ENCODE data around the gene VIPR1.

VIPR1 gene

GRCh38 chr3:42472555-42472954 lies 29.9 kb upstream of the VIPR1 start:
- H3K4me3 ChIP-seq (ENCODE audit: low read length) = no peak overlapping the region
- no CpG with 5 or more reads among the region's 2 CpGs for WGBS (ENCODE audit: extremely low coverage, insufficient coverage, low lambda C conversion rate)
- no peaks in the 10 kb centered on the region for H3K79me2 ChIP-seq (ENCODE audit: control insufficient read depth, insufficient read depth, low read length)
- H3K4me2 ChIP-seq (ENCODE audit: low read length) = no peak overlapping the region
- H3K56ac ChIP-seq (ENCODE audit: low read length) = no peak overlapping the region
- no peaks in the 10 kb centered on the region for H3K36me3 ChIP-seq (ENCODE audit: control insufficient read depth, insufficient read depth, low read length)
- no peak overlapping the region for H2BK120ac ChIP-seq (ENCODE audit: low read depth, low read length)
- no peak overlapping the region for H3K4ac ChIP-seq (ENCODE audit: low read depth, low read length)
- DNase-seq = no peak
- no peaks in the 10 kb centered on the region for H3K27me3 ChIP-seq (ENCODE audit: insufficient read depth, low read length, poor library complexity)
- no peaks in the 10 kb centered on the region for H3K4me1 ChIP-seq (ENCODE audit: control insufficient read depth, low read depth, low read length)
- H2BK5ac ChIP-seq (ENCODE audit: low read length) = no peak overlapping the region
- H3K27ac ChIP-seq (ENCODE audit: low read depth, low read length) = no peak overlapping the region
- no peak overlapping the region for H3K9ac ChIP-seq (ENCODE audit: low read length)
- no peak overlapping the region for H3K18ac ChIP-seq (ENCODE audit: low read length)
- H4K8ac ChIP-seq (ENCODE audit: low read depth, low read length) = no peak overlapping the region
- no peaks in the 10 kb centered on the region for H3K79me1 ChIP-seq (ENCODE audit: low read length)
- H3K23ac ChIP-seq (ENCODE audit: low read length) = no peak overlapping the region
- no peak overlapping the region for H4K5ac ChIP-seq (ENCODE audit: low read length)
- no peak overlapping the region for H2BK15ac ChIP-seq (replicated peaks; ENCODE audit: low read depth)
- no peak overlapping the region for H2AK5ac ChIP-seq (ENCODE audit: low read length)

GRCh38 chr3:42473083-42473932 lies 29.1 kb upstream of the VIPR1 start:
- Histone ChIP-seq H4K8ac (ENCODE audit: low read depth, low read length) (no peak overlapping the region), H2BK5ac (ENCODE audit: low read length) (no peak overlapping the region), H3K56ac (ENCODE audit: low read length) (no peak overlapping the region), H3K18ac (ENCODE audit: low read length) (no peak overlapping the region), H3K9ac (ENCODE audit: low read length) (no peak overlapping the region), H4K5ac (ENCODE audit: low read length) (no peak overlapping the region), H3K79me2 (ENCODE audit: control insufficient read depth, insufficient read depth, low read length) (no peaks in the 10 kb centered on the region), H3K27me3 (ENCODE audit: insufficient read depth, low read length, poor library complexity) (no peaks in the 10 kb centered on the region), H2AK5ac (ENCODE audit: low read length) (no peak overlapping the region), H3K4ac (ENCODE audit: low read depth, low read length) (no peak overlapping the region), H3K23ac (ENCODE audit: low read length) (no peak overlapping the region), H2BK15ac (replicated peaks; ENCODE audit: low read depth) (no peak overlapping the region), H2BK120ac (ENCODE audit: low read depth, low read length) (no peak overlapping the region), H3K4me1 (ENCODE audit: control insufficient read depth, low read depth, low read length) (no peaks in the 10 kb centered on the region), H3K4me3 (ENCODE audit: low read length) (no peak overlapping the region), H3K79me1 (ENCODE audit: low read length) (no peaks in the 10 kb centered on the region), H3K36me3 (ENCODE audit: control insufficient read depth, insufficient read depth, low read length) (no peaks in the 10 kb centered on the region), H3K27ac (ENCODE audit: low read depth, low read length) (no peak overlapping the region), H3K4me2 (ENCODE audit: low read length) (no peak overlapping the region)
- no CpG with 5 or more reads among the region's 10 CpGs for WGBS (ENCODE audit: extremely low coverage, insufficient coverage, low lambda C conversion rate)
- no peak for DNase-seq

GRCh38 chr3:42476225-42477125 lies 26.0 kb upstream of the VIPR1 start:
- no peak for DNase-seq
- H3K18ac ChIP-seq (ENCODE audit: low read length) = no peak overlapping the region
- H3K9ac ChIP-seq (ENCODE audit: low read length) = no peak overlapping the region
- no peak overlapping the region for H2BK5ac ChIP-seq (ENCODE audit: low read length)
- no peak overlapping the region for H2AK5ac ChIP-seq (ENCODE audit: low read length)
- H3K23ac ChIP-seq (ENCODE audit: low read length) = no peak overlapping the region
- H2BK120ac ChIP-seq (ENCODE audit: low read depth, low read length) = no peak overlapping the region
- H3K4ac ChIP-seq (ENCODE audit: low read depth, low read length) = no peak overlapping the region
- H4K8ac ChIP-seq (ENCODE audit: low read depth, low read length) = no peak overlapping the region
- no peak overlapping the region for H3K4me3 ChIP-seq (ENCODE audit: low read length)
- no peaks in the 10 kb centered on the region for H3K4me1 ChIP-seq (ENCODE audit: control insufficient read depth, low read depth, low read length)
- WGBS (ENCODE audit: extremely low coverage, insufficient coverage, low lambda C conversion rate) = no CpG with 5 or more reads among the region's 8 CpGs
- no peaks in the 10 kb centered on the region for H3K27me3 ChIP-seq (ENCODE audit: insufficient read depth, low read length, poor library complexity)
- no peak overlapping the region for H3K27ac ChIP-seq (ENCODE audit: low read depth, low read length)
- no peak overlapping the region for H4K5ac ChIP-seq (ENCODE audit: low read length)
- H3K36me3 ChIP-seq (ENCODE audit: control insufficient read depth, insufficient read depth, low read length) = no peaks in the 10 kb centered on the region
- no peaks in the 10 kb centered on the region for H3K79me2 ChIP-seq (ENCODE audit: control insufficient read depth, insufficient read depth, low read length)
- H3K4me2 ChIP-seq (ENCODE audit: low read length) = no peak overlapping the region
- H3K79me1 ChIP-seq (ENCODE audit: low read length) = no peaks in the 10 kb centered on the region
- H3K56ac ChIP-seq (ENCODE audit: low read length) = no peak overlapping the region
- no peak overlapping the region for H2BK15ac ChIP-seq (replicated peaks; ENCODE audit: low read depth)

GRCh38 chr3:42477696-42478095 lies 24.7 kb upstream of the VIPR1 start:
- no peaks in the 10 kb centered on the region for H3K27me3 ChIP-seq (ENCODE audit: insufficient read depth, low read length, poor library complexity)
- no peaks in the 10 kb centered on the region for H3K4me1 ChIP-seq (ENCODE audit: control insufficient read depth, low read depth, low read length)
- no peaks in the 10 kb centered on the region for H3K36me3 ChIP-seq (ENCODE audit: control insufficient read depth, insufficient read depth, low read length)
- H2BK120ac ChIP-seq (ENCODE audit: low read depth, low read length) = no peak overlapping the region
- no peak overlapping the region for H3K4me3 ChIP-seq (ENCODE audit: low read length)
- no peak overlapping the region for H3K9ac ChIP-seq (ENCODE audit: low read length)
- no peak overlapping the region for H2AK5ac ChIP-seq (ENCODE audit: low read length)
- H3K23ac ChIP-seq (ENCODE audit: low read length) = no peak overlapping the region
- no peak overlapping the region for H3K4me2 ChIP-seq (ENCODE audit: low read length)
- no peak overlapping the region for H3K27ac ChIP-seq (ENCODE audit: low read depth, low read length)
- no peaks in the 10 kb centered on the region for H3K79me2 ChIP-seq (ENCODE audit: control insufficient read depth, insufficient read depth, low read length)
- no peaks in the 10 kb centered on the region for H3K79me1 ChIP-seq (ENCODE audit: low read length)
- no peak overlapping the region for H2BK15ac ChIP-seq (replicated peaks; ENCODE audit: low read depth)
- no peak overlapping the region for H3K18ac ChIP-seq (ENCODE audit: low read length)
- no CpG with 5 or more reads among the region's 2 CpGs for WGBS (ENCODE audit: extremely low coverage, insufficient coverage, low lambda C conversion rate)
- no peak overlapping the region for H2BK5ac ChIP-seq (ENCODE audit: low read length)
- no peak overlapping the region for H4K8ac ChIP-seq (ENCODE audit: low read depth, low read length)
- no peak for DNase-seq
- no peak overlapping the region for H4K5ac ChIP-seq (ENCODE audit: low read length)
- H3K56ac ChIP-seq (ENCODE audit: low read length) = no peak overlapping the region
- H3K4ac ChIP-seq (ENCODE audit: low read depth, low read length) = no peak overlapping the region

DNA sequence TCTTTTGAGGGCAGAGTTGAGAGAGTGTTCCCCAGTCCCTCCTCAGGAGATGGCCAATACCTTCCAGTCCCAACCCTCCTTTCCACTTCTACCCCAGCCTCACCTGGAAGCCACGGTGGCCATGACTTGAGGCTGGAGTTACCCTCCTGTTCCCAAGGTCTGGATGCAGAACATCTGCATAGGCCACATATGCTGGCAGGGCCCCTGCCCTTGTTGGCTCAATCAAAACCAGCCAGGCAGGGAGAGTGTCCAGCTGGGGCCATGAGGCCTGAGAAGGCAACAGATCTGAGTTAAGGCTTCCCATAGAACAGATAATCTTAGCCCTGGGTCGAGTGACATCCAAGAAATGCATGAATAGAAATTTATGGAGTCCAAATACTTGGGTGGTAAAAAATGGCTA lies 23.6 kb upstream of the VIPR1 start:
- Histone ChIP-seq H3K36me3 (ENCODE audit: control insufficient read depth, insufficient read depth, low read length) (no peaks in the 10 kb centered on the region), H3K27me3 (ENCODE audit: insufficient read depth, low read length, poor library complexity) (no peaks in the 10 kb centered on the region), H3K18ac (ENCODE audit: low read length) (no peak overlapping the region), H3K4ac (ENCODE audit: low read depth, low read length) (no peak overlapping the region), H3K79me2 (ENCODE audit: control insufficient read depth, insufficient read depth, low read length) (no peaks in the 10 kb centered on the region), H3K27ac (ENCODE audit: low read depth, low read length) (no peak overlapping the region), H3K56ac (ENCODE audit: low read length) (no peak overlapping the region), H3K4me3 (ENCODE audit: low read length) (no peak overlapping the region), H3K79me1 (ENCODE audit: low read length) (no peaks in the 10 kb centered on the region), H3K4me1 (ENCODE audit: control insufficient read depth, low read depth, low read length) (no peaks in the 10 kb centered on the region), H4K8ac (ENCODE audit: low read depth, low read length) (no peak overlapping the region), H3K9ac (ENCODE audit: low read length) (no peak overlapping the region), H2BK120ac (ENCODE audit: low read depth, low read length) (no peak overlapping the region), H4K5ac (ENCODE audit: low read length) (no peak overlapping the region), H2BK15ac (replicated peaks; ENCODE audit: low read depth) (no peak overlapping the region), H2AK5ac (ENCODE audit: low read length) (no peak overlapping the region), H3K4me2 (ENCODE audit: low read length) (no peak overlapping the region), H3K23ac (ENCODE audit: low read length) (no peak overlapping the region), H2BK5ac (ENCODE audit: low read length) (no peak overlapping the region)
- DNase-seq = no peak
- WGBS (ENCODE audit: extremely low coverage, insufficient coverage, low lambda C conversion rate) = no CpG with 5 or more reads among the region's 2 CpGs
